Endothelial cell of umbilical vein (primary cell): Measurements from ENCODE around the gene FCN2. TPM values are rescaled to one million over a fixed set of nuclear protein-coding genes. Genes with fewer than 3 reads are reported as not detected.

ENCODE experiments used
- BruUV-seq: library from RNA; stranded (reverse); fragments of 400-500 nt; replicated peaks from 2 replicates; lab custom pipeline; 2021; lab: Mats Ljungman, UMichigan
- CTCF ChIA-PET: fragments of 300-600, 350-600 bp; sonication (Branson Sonifier 250); formaldehyde crosslinking; loops from one replicate; lab custom pipeline; 2021; ENCODE audit warnings: antibody characterized with exemption, inconsistent platforms; lab: Charles Lee
- POLR2A ChIA-PET: fragments of 300-600, 350-600 bp; sonication (Branson Sonifier 250); formaldehyde crosslinking; loops from one replicate; lab custom pipeline; 2021; ENCODE audit warnings: antibody characterized with exemption, inconsistent platforms; lab: Charles Lee
- DNase-seq: peaks from one replicate; pipeline ENCODE4 v3.0.0-alpha.2; 2011; ENCODE audit warnings: low read depth, low spot score
- FAIRE-seq: peaks from 2 replicates; lab custom pipeline; 2011; peaks lifted over from hg19 to GRCh38; lab: Jason Lieb, UNC
- H2AFZ ChIP-seq: 2 replicates; pipeline ENCODE4 v1.6.0; 2012; ENCODE audit warnings: low read depth, low read length, control low read depth, inconsistent platforms
- H3K27ac ChIP-seq: 2 replicates; pipeline ENCODE4 v1.5.1; 2011; ENCODE audit warnings: low read depth, mild to moderate bottlenecking, control low read depth, low read length, moderate library complexity; ENCODE audit not compliant: insufficient read depth
- H3K27me3 ChIP-seq, 2 experiments: 2 replicates each; pipeline versions ENCODE4 v1.6.0 to v1.6.1; 2011; ENCODE audit warnings: low read length in 2 of 2, mixed read lengths in 1 of 2; ENCODE audit not compliant: control insufficient read depth in 2 of 2, insufficient read depth in 2 of 2
- H3K36me3 ChIP-seq, 2 experiments: 2 replicates in 1 of 2; 3 replicates in 1 of 2; pipeline ENCODE4 v1.5.1; 2011; ENCODE audit warnings: low read length in 2 of 2, mild to moderate bottlenecking in 1 of 2, moderate library complexity in 1 of 2; ENCODE audit not compliant: control insufficient read depth in 2 of 2, insufficient read depth in 2 of 2; ENCODE audit errors: extremely low read depth in 1 of 2
- H3K4me1 ChIP-seq: 3 replicates; pipeline ENCODE4 v1.5.1; 2011; ENCODE audit warnings: mild to moderate bottlenecking, low read length; ENCODE audit not compliant: control insufficient read depth, insufficient read depth; ENCODE audit errors: extremely low read depth
- H3K4me2 ChIP-seq: 2 replicates; pipeline ENCODE4 v1.6.1; 2011; ENCODE audit warnings: low read length, control low read depth, mixed read lengths; ENCODE audit not compliant: insufficient read depth
- H3K4me3 ChIP-seq, 3 experiments: fragments of 200-600 bp in 1 of 3; sonication (generic), shearing (Covaris generic) in 1 of 3; replicated peaks in 1 of 3; 2 replicates each; pipeline ENCODE4 v1.5.1; 2011 to 2016; ENCODE audit warnings: control low read depth in 3 of 3, low read length in 3 of 3, mild to moderate bottlenecking in 2 of 3, inconsistent platforms in 1 of 3, low read depth in 1 of 3, moderate library complexity in 1 of 3; ENCODE audit not compliant: insufficient read depth in 1 of 3
- H3K79me2 ChIP-seq: 2 replicates; pipeline ENCODE4 v1.6.0; 2012; ENCODE audit warnings: low read length, inconsistent platforms; ENCODE audit not compliant: control insufficient read depth, insufficient read depth
- H3K9ac ChIP-seq: replicated peaks from 2 replicates; pipeline ENCODE3; 2011; ENCODE audit warnings: low read length, control low read depth; ENCODE audit not compliant: insufficient read depth; ENCODE audit errors: extremely low read depth
- H3K9me1 ChIP-seq: replicated peaks from 3 replicates; pipeline ENCODE4 v1.6.0; 2011; ENCODE audit warnings: mild to moderate bottlenecking, low read length; ENCODE audit not compliant: control insufficient read depth, insufficient read depth; ENCODE audit errors: extremely low read depth
- H3K9me3 ChIP-seq: replicated peaks from 2 replicates; pipeline ENCODE4 v1.5.1; 2012; ENCODE audit warnings: low read length, inconsistent platforms; ENCODE audit not compliant: control insufficient read depth, insufficient read depth
- H4K20me1 ChIP-seq: replicated peaks from 2 replicates; pipeline ENCODE3; 2011; ENCODE audit warnings: mild to moderate bottlenecking, low read length; ENCODE audit not compliant: control insufficient read depth, insufficient read depth; ENCODE audit errors: extremely low read depth
- EZH2 ChIP-seq: IDR thresholded peaks from 2 replicates; pipeline ENCODE4 v1.6.1; 2012; ENCODE audit warnings: borderline replicate concordance, low read depth, mild to moderate bottlenecking, moderate library complexity, low read length, inconsistent platforms; ENCODE audit not compliant: severe bottlenecking
- FOS ChIP-seq: IDR thresholded peaks from 2 replicates; pipeline ENCODE4 v1.6.1; 2011; ENCODE audit warnings: mild to moderate bottlenecking, low read length, moderate library complexity, borderline replicate concordance; ENCODE audit not compliant: insufficient read depth
- GATA2 ChIP-seq: IDR thresholded peaks from 2 replicates; pipeline ENCODE4 v1.7.0; 2011; ENCODE audit warnings: low read depth, mild to moderate bottlenecking, moderate library complexity, mixed read lengths, low read length; ENCODE audit not compliant: insufficient read length, insufficient read depth
- JUN ChIP-seq: IDR thresholded peaks from 2 replicates; pipeline ENCODE4 v1.6.1; 2011; ENCODE audit warnings: borderline replicate concordance, low read depth; ENCODE audit not compliant: insufficient read length, insufficient read depth
- MYC ChIP-seq: IDR thresholded peaks from one replicate; pipeline ENCODE4 v1.6.1; 2011; ENCODE audit warnings: mild to moderate bottlenecking, low read depth, low read length
- POLR2A ChIP-seq: IDR thresholded peaks from 2 replicates; pipeline ENCODE4 v1.6.1; 2012; ENCODE audit warnings: low read depth, mild to moderate bottlenecking, control low read depth, low read length
- POLR2AphosphoS5 ChIP-seq: IDR thresholded peaks from 2 replicates; pipeline ENCODE4 v1.6.1; 2012; ENCODE audit warnings: low read depth, mild to moderate bottlenecking, control low read depth, low read length, moderate library complexity; ENCODE audit not compliant: insufficient read depth
- dilution Hi-C: fragments of 300-500 bp; cut with MboI; formaldehyde crosslinking; loops from one replicate; pipeline ENCODE4 v1.15.0; 2019; ENCODE audit warnings: low sequenced_read_pairs; ENCODE audit not compliant: extremely low pct_ligation_motif_present
- intact Hi-C: fragments of 100-400 bp; cut with micrococcal nuclease; formaldehyde crosslinking; loops from one replicate; pipeline ENCODE4 v1.10.0; 2022
- polyA plus RNA-seq, 4 experiments: library from polyadenylated mRNA; depleted of rRNA in 3 of 4; stranded (reverse) in 3 of 4; unstranded in 1 of 4; fragments of >200 nt; gene quantifications; 2 replicates each; pipeline versions ENCODE4 v1.2.1 to v1.2.3, GENCODE V29; 2011 to 2012; ENCODE audit warnings: missing spikeins in 1 of 4
- total RNA-seq: library from RNA; stranded (reverse); gene quantifications from 2 replicates; pipeline ENCODE4 v1.2.3, GENCODE V29; 2021
- TF ChIP-seq, protein P1 (sequence below), 2 donors: IDR thresholded peaks; 1 replicate in 1 of 2; 2 replicates in 1 of 2; pipeline ENCODE4 v1.5.1; 2011; ENCODE audit warnings: low read length in 2 of 2, mild to moderate bottlenecking in 2 of 2, moderate library complexity in 2 of 2, control low read depth in 1 of 2, inconsistent platforms in 1 of 2, low read depth in 1 of 2; ENCODE audit not compliant: insufficient read depth in 1 of 2; ENCODE audit errors: extremely low read depth in 1 of 2
- TF ChIP-seq, protein P2 (sequence below): IDR thresholded peaks from 2 replicates; pipeline ENCODE4 v1.6.1; 2011; ENCODE audit not compliant: insufficient read depth, insufficient read length

The FCN2 gene
- total and polyA plus RNA-seq, 2 donors (not counting 3 experiments of a cell fraction or from before 2014, with no cell fraction given), result not detected

DNA sequence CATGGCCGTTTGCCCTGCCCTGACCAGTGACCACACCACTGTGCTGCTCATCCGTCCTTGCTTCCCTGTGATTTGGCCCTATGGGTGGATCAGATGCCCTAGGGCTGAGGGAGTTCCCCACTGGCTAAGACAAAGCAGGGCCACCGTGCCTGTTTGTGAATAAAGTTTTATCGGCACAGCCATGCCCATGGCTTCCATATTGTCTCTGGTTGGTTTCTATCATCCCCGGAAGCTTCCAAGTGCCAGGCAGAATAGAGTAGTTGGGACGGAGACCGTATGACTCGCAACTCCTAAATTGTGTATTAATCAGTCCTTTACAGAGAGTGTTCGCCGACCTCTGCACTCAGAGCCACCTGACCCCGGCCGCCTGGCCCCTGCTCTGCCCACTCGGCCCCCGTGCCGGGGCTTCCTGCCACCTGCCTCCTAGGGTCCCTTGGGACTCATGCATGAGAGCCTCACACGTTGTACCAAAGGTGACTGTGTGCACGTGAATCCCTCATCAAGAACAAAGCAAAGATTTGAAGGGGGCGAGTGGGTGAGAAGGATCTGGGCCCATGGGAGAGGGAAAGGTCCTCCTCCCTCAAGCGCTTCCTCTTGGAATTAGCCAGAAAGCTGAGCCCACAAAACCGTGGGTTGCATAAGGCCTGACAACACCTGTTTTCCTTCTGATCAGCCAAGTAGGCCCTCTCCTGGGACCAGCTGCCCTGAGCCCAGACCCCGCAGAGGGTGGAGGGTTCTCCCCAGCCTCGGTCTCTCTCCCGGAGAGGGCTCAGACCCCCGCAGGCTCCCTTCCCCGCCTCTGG, 11.7 kb upstream of the FCN2 start:
- ChIA-PET POLR2A (no interaction called here), CTCF (no interaction called here)
- H3K9ac ChIP-seq, result no peak overlapping the region
- no peaks in the 10 kb centered on the region for H3K36me3 ChIP-seq
- H2AFZ ChIP-seq, result no peak overlapping the region
- H3K4me2 ChIP-seq, result no peak overlapping the region
- FAIRE-seq (no peak), DNase-seq (no peak)
- no peaks in the 10 kb centered on the region for H3K27me3 ChIP-seq
- intact Hi-C loops, result no loop called here
- H3K9me3 ChIP-seq, result no peaks in the 10 kb centered on the region
- H3K4me1 ChIP-seq, result no peaks in the 10 kb centered on the region
- H3K4me3 ChIP-seq, result no peak overlapping the region
- no peaks in the 10 kb centered on the region for H4K20me1 ChIP-seq
- H3K79me2 ChIP-seq, result no peaks in the 10 kb centered on the region
- H3K9me1 ChIP-seq, result no peaks in the 10 kb centered on the region
- TF ChIP-seq MYC (no peak), POLR2AphosphoS5 (no peak), POLR2A (no peak), EZH2 (no peak), FOS (no peak), GATA2 (no peak), JUN (no peak)
- TF ChIP-seq, protein P1, sequence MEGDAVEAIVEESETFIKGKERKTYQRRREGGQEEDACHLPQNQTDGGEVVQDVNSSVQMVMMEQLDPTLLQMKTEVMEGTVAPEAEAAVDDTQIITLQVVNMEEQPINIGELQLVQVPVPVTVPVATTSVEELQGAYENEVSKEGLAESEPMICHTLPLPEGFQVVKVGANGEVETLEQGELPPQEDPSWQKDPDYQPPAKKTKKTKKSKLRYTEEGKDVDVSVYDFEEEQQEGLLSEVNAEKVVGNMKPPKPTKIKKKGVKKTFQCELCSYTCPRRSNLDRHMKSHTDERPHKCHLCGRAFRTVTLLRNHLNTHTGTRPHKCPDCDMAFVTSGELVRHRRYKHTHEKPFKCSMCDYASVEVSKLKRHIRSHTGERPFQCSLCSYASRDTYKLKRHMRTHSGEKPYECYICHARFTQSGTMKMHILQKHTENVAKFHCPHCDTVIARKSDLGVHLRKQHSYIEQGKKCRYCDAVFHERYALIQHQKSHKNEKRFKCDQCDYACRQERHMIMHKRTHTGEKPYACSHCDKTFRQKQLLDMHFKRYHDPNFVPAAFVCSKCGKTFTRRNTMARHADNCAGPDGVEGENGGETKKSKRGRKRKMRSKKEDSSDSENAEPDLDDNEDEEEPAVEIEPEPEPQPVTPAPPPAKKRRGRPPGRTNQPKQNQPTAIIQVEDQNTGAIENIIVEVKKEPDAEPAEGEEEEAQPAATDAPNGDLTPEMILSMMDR (IDR thresholded peaks at IDR 0.05; ENCODE audit: extremely low read depth in 1 of 2, insufficient read depth in 1 of 2, low read depth in 1 of 2, low read length in 2 of 2), result no peak
- TF ChIP-seq, protein P2, sequence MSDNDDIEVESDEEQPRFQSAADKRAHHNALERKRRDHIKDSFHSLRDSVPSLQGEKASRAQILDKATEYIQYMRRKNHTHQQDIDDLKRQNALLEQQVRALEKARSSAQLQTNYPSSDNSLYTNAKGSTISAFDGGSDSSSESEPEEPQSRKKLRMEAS, result no peak
- H3K27ac ChIP-seq, result no peak overlapping the region
- BruUV-seq, result no TSS peak
- dilution Hi-C loops, result no loop called here
